ENCODE measurements around the gene OR4N2. TPM values are rescaled to one million over a fixed set of nuclear protein-coding genes. Genes with fewer than 3 reads are reported as not detected.
"Not testable (repeated sequence)": the region's sequence is repeated elsewhere in the genome, so short reads cannot be mapped to it uniquely, and the experiment has no call there.

OR4N2 gene
- total and polyA plus RNA-seq, 2 donors from 2014 or later, result not detected

DNA sequence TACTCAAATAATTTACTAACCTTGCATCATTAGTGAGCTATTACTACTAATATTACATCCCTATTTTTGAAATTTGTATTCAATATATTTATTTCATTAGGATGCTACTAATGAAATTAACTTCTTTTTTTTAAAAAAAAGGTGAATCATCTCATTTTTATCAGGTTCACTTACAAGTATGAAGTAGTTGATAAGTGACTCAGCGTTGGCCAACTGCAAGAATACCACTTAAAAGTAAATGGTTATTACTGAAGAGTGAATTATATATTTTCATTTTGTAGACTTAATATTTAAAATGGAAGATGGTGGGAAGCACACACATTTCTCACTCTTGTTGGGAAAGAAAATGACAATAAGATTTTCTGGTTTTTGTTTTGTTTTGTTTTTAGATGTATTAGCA is 19.6 kb downstream of the OR4N2 start:
- FAIRE-seq (no peak), DNase-seq (no peak)
- no peak overlapping the region for H3K4me3 ChIP-seq (ENCODE audit: low read length in 3 of 3)
- H3K36me3 ChIP-seq (ENCODE audit: control insufficient read depth in 2 of 3, insufficient read depth in 3 of 3, low read length in 3 of 3), result no peaks in the 10 kb centered on the region
- TF ChIP-seq, protein P1, sequence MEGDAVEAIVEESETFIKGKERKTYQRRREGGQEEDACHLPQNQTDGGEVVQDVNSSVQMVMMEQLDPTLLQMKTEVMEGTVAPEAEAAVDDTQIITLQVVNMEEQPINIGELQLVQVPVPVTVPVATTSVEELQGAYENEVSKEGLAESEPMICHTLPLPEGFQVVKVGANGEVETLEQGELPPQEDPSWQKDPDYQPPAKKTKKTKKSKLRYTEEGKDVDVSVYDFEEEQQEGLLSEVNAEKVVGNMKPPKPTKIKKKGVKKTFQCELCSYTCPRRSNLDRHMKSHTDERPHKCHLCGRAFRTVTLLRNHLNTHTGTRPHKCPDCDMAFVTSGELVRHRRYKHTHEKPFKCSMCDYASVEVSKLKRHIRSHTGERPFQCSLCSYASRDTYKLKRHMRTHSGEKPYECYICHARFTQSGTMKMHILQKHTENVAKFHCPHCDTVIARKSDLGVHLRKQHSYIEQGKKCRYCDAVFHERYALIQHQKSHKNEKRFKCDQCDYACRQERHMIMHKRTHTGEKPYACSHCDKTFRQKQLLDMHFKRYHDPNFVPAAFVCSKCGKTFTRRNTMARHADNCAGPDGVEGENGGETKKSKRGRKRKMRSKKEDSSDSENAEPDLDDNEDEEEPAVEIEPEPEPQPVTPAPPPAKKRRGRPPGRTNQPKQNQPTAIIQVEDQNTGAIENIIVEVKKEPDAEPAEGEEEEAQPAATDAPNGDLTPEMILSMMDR (IDR thresholded peaks at IDR 0.05; ENCODE audit: borderline replicate concordance, extremely low read depth, insufficient read depth), result no peak
- H3K9ac ChIP-seq (ENCODE audit: low read length in 3 of 3), result no peak overlapping the region
- no peaks in the 10 kb centered on the region for H3K9me3 ChIP-seq (ENCODE audit: control insufficient read depth in 2 of 3, insufficient read depth in 1 of 3, low read length in 3 of 3)
- intact Hi-C loops (cut with DNase I), result no loop called here
- no peak overlapping the region for H3K27ac ChIP-seq (ENCODE audit: low read depth in 2 of 2, low read length in 2 of 2)
- no peaks in the 10 kb centered on the region for H3K4me1 ChIP-seq (ENCODE audit: control insufficient read depth in 2 of 3, insufficient read depth in 2 of 3, low read depth in 1 of 3, low read length in 3 of 3)
- no peaks in the 10 kb centered on the region for H3K27me3 ChIP-seq (ENCODE audit: control insufficient read depth, insufficient read depth, low read length)

DNA sequence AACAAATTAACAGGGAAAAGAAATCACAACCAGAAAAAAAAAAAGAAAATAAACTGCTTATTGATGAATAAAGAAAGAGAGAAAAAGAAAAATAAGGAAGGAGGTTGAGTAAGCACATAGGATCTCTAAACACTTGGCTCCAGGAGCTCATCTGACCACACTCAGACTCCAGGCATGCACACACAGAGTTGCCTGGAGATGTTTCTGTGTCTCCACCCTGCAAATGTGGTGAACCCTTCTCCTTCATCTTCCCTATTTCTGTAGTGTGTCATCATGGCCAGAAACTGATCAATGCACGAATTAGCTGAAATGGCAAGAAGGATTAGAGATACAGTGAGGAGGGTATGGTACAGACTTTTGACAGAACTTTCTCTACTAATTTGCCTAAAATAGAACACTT is 20.2 kb downstream of the OR4N2 start:
- Histone ChIP-seq H3K36me3 (ENCODE audit: control insufficient read depth in 2 of 3, insufficient read depth in 3 of 3, low read length in 3 of 3) (no peaks in the 10 kb centered on the region), H3K27me3 (ENCODE audit: control insufficient read depth, insufficient read depth, low read length) (no peaks in the 10 kb centered on the region), H3K9ac (ENCODE audit: low read length in 3 of 3) (no peak overlapping the region), H3K4me3 (ENCODE audit: low read length in 3 of 3) (no peak overlapping the region), H3K4me1 (ENCODE audit: control insufficient read depth in 2 of 3, insufficient read depth in 2 of 3, low read depth in 1 of 3, low read length in 3 of 3) (no peaks in the 10 kb centered on the region), H3K9me3 (ENCODE audit: control insufficient read depth in 2 of 3, insufficient read depth in 1 of 3, low read length in 3 of 3) (no peaks in the 10 kb centered on the region), H3K27ac (ENCODE audit: low read depth in 2 of 2, low read length in 2 of 2) (no peak overlapping the region)
- TF ChIP-seq, protein P1 (IDR thresholded peaks at IDR 0.05; ENCODE audit: borderline replicate concordance, extremely low read depth, insufficient read depth), result no peak
- no peak for FAIRE-seq
- intact Hi-C loops (cut with DNase I), result no loop called here
- no peak for DNase-seq

DNA sequence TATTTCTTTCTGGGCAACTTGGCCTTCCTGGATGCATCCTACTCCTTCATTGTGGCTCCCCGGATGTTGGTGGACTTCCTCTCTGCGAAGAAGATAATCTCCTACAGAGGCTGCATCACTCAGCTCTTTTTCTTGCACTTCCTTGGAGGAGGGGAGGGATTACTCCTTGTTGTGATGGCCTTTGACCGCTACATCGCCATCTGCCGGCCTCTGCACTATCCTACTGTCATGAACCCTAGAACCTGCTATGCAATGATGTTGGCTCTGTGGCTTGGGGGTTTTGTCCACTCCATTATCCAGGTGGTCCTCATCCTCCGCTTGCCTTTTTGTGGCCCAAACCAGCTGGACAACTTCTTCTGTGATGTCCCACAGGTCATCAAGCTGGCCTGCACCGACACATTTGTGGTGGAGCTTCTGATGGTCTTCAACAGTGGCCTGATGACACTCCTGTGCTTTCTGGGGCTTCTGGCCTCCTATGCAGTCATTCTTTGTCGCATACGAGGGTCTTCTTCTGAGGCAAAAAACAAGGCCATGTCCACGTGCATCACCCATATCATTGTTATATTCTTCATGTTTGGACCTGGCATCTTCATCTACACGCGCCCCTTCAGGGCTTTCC is 24.2 kb downstream of the OR4N2 start:
- DNase-seq, result peak in 1 of 5 donors; percentile 14
- H3K4me3 ChIP-seq (ENCODE audit: low read length in 3 of 3); FAIRE-seq; intact Hi-C loops (cut with DNase I); H3K9me3 ChIP-seq (ENCODE audit: control insufficient read depth in 2 of 3, insufficient read depth in 1 of 3, low read length in 3 of 3); H3K36me3 ChIP-seq (ENCODE audit: control insufficient read depth in 2 of 3, insufficient read depth in 3 of 3, low read length in 3 of 3); H3K9ac ChIP-seq (ENCODE audit: low read length in 3 of 3); H3K4me1 ChIP-seq (ENCODE audit: control insufficient read depth in 2 of 3, insufficient read depth in 2 of 3, low read depth in 1 of 3, low read length in 3 of 3); H3K27ac ChIP-seq (ENCODE audit: low read depth in 2 of 2, low read length in 2 of 2); H3K27me3 ChIP-seq (ENCODE audit: control insufficient read depth, insufficient read depth, low read length): not testable (repeated sequence)

DNA sequence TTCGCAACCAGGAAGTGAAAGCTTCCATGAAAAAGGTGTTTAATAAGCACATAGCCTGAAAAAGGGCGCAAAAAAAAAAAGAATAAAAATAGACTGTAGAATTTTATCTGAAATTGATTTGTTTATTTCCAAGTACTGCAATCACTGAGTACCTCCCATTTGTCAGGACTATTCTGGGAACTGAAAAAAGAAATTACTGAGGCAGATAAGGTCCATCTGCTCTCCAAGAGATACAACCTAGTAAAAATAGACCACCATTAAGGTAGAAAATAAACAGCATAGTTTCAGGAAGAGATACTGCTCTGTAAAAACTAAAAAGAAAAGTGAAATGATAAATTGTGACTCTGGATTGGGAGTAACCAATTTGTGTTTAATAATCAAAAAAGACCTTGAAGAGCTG is 24.7 kb downstream of the OR4N2 start:
- Histone ChIP-seq H3K27me3 (ENCODE audit: control insufficient read depth, insufficient read depth, low read length) (no peaks in the 10 kb centered on the region), H3K4me1 (ENCODE audit: control insufficient read depth in 2 of 3, insufficient read depth in 2 of 3, low read depth in 1 of 3, low read length in 3 of 3) (no peaks in the 10 kb centered on the region), H3K27ac (ENCODE audit: low read depth in 2 of 2, low read length in 2 of 2) (no peak overlapping the region), H3K36me3 (ENCODE audit: control insufficient read depth in 2 of 3, insufficient read depth in 3 of 3, low read length in 3 of 3) (no peaks in the 10 kb centered on the region), H3K9me3 (ENCODE audit: control insufficient read depth in 2 of 3, insufficient read depth in 1 of 3, low read length in 3 of 3) (peaks cover 0 to 2% (median 0%) of the 10 kb centered on the region in 3 donors), H3K9ac (ENCODE audit: low read length in 3 of 3) (no peak overlapping the region), H3K4me3 (ENCODE audit: low read length in 3 of 3) (no peak overlapping the region)
- intact Hi-C loops (cut with DNase I), result no loop called here
- FAIRE-seq (no peak), DNase-seq (no peak)
- TF ChIP-seq, protein P1 (IDR thresholded peaks at IDR 0.05; ENCODE audit: borderline replicate concordance, extremely low read depth, insufficient read depth), result no peak

DNA sequence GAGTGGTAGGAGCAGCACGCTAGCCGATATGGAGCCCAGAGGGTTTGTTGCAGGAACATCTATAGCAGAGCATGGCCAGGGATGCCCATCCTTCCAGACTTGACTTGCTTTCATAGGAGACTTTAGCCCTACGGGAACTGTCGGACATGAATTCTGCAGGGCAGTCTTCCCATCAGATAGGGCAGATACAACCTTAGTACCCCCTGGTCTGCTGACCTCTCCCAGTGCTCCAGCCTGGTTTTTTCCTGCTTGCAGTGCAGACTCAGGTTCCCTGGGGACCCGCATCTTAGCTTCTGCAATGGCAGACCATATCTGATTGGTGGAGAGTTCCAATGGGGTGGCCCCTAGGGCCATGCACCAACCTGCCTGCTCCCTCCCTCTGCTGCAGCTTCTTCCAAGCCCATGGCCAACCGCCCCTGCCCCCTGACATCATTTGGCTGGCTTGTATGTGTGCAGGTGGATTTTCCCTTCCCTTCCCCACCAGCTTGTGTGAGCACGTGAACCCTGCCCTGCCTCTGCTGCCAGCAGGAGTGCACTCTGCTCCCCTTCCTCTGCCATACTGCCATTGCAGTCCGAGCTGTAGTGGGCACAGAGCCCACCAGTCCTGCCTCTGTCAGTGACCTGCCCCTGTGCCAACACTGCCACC is 30.8 kb downstream of the OR4N2 start:
- H3K27ac ChIP-seq (ENCODE audit: low read depth in 2 of 2, low read length in 2 of 2); H3K27me3 ChIP-seq (ENCODE audit: control insufficient read depth, insufficient read depth, low read length); H3K9ac ChIP-seq (ENCODE audit: low read length in 3 of 3); H3K4me3 ChIP-seq (ENCODE audit: low read length in 3 of 3); FAIRE-seq; H3K36me3 ChIP-seq (ENCODE audit: control insufficient read depth in 2 of 3, insufficient read depth in 3 of 3, low read length in 3 of 3); intact Hi-C loops (cut with DNase I); H3K4me1 ChIP-seq (ENCODE audit: control insufficient read depth in 2 of 3, insufficient read depth in 2 of 3, low read depth in 1 of 3, low read length in 3 of 3): not testable (repeated sequence)
- H3K9me3 ChIP-seq (ENCODE audit: control insufficient read depth in 2 of 3, insufficient read depth in 1 of 3, low read length in 3 of 3), result peaks cover 0 to 13% (median 2%) of the 10 kb centered on the region in 3 donors
- peak in 1 of 5 donors; percentile 39 for DNase-seq
